ENCODE data around the gene SLC16A3. TPM values are rescaled to one million over a fixed set of nuclear protein-coding genes. Genes with fewer than 3 reads are reported as not detected.
A peak's percentile ranks its signal among the peaks of the same experiment; 100 is the strongest.

Gene SLC16A3
- total and polyA plus RNA-seq, 10 of the 15 experiments (the other 5 are each of a cell fraction or from before 2014, with no cell fraction given): 0.10 to 46.5 (median 8.0) TPM

GRCh38 chr17:82228278-82228841 lies 482 bp upstream of the SLC16A3 start (continued):
- TF ChIP-seq RUNX3 (IDR thresholded peaks at IDR 0.05; ENCODE audit: low read length): no peak; the same call in 1 of the 2 replicates
- TF ChIP-seq EP300 (IDR thresholded peaks at IDR 0.05; ENCODE audit: borderline replicate concordance in 1 of 2, control insufficient read depth in 1 of 2, low read depth in 2 of 2, low read length in 2 of 2): no peak
- TF ChIP-seq PBX3 (IDR thresholded peaks at IDR 0.05; ENCODE audit: insufficient replicate concordance, low read depth, low read length): no peak
- no peak for TF ChIP-seq BACH1 (IDR thresholded peaks at IDR 0.05; ENCODE audit: borderline replicate concordance)
- no peak for TF ChIP-seq FOS (IDR thresholded peaks at IDR 0.05; ENCODE audit: borderline replicate concordance, extremely low read depth, insufficient read length)
- peak; percentile 59 for TF ChIP-seq NKRF (conservative IDR thresholded peaks at IDR 0.05)
- no peak for TF ChIP-seq STAT1 (conservative IDR thresholded peaks at IDR 0.05)
- TF ChIP-seq ZSCAN29 (IDR thresholded peaks at IDR 0.05): no peak
- no peak for TF ChIP-seq MTA2 (IDR thresholded peaks at IDR 0.05; ENCODE audit: low read depth)
- no peak for TF ChIP-seq NFYB (IDR thresholded peaks at IDR 0.05; ENCODE audit: insufficient read depth, low read depth, low read length)
- TF ChIP-seq ELK1 (IDR thresholded peaks at IDR 0.05; ENCODE audit: low read depth, low read length): peak; percentile 73
- no peak for TF ChIP-seq TCF7 (IDR thresholded peaks at IDR 0.05; ENCODE audit: borderline replicate concordance)
- no peak for TF ChIP-seq SUZ12 (IDR thresholded peaks at IDR 0.05; ENCODE audit: unreplicated experiment)
- TF ChIP-seq SMAD1 (IDR thresholded peaks at IDR 0.05; ENCODE audit: low read depth, partially characterized antibody): no peak
- no peak for TF ChIP-seq NRF1 (conservative IDR thresholded peaks at IDR 0.05; ENCODE audit: low read depth, low read length)
- no peak for TF ChIP-seq EGR1 (IDR thresholded peaks at IDR 0.05; ENCODE audit: borderline replicate concordance in 1 of 2, low read depth in 2 of 2, low read length in 2 of 2)
- TF ChIP-seq SIX5 (IDR thresholded peaks at IDR 0.05; ENCODE audit: low read depth, low read length, severe bottlenecking): no peak
- TF ChIP-seq CBFB (IDR thresholded peaks at IDR 0.05; ENCODE audit: low read depth): no peak
- no peak for TF ChIP-seq MTA3 (IDR thresholded peaks at IDR 0.05; ENCODE audit: borderline replicate concordance, low read length)
- TF ChIP-seq RELB (IDR thresholded peaks at IDR 0.05; ENCODE audit: low read depth): 0 out of 2 replicates have a peak, but pooled peaks have one; percentile 34
- 0 out of 2 replicates have a peak, but pooled peaks have one; percentile 16 for TF ChIP-seq CREB1 (IDR thresholded peaks at IDR 0.05; ENCODE audit: low read depth)
- TF ChIP-seq SPI1 (IDR thresholded peaks at IDR 0.05; ENCODE audit: borderline replicate concordance, insufficient read depth, low read depth, low read length): 0 out of 2 replicates have a peak, but pooled peaks have one; percentile 10
- TF ChIP-seq USF2 (IDR thresholded peaks at IDR 0.05; ENCODE audit: borderline replicate concordance, low read depth, low read length): no peak
- no peak; the same call in 1 of the 2 replicates for TF ChIP-seq SMAD5 (IDR thresholded peaks at IDR 0.05; ENCODE audit: low read depth)
